IPS DF 6.9 (cell line): ENCODE measurements around the gene ARID4B.
A peak's percentile ranks its signal among the peaks of the same experiment; 100 is the strongest.

ENCODE experiments used
- DNase-seq: peaks from one replicate; pipeline ENCODE4 v3.0.0-alpha.2; 2013; ENCODE audit warnings: low read depth, low spot score
- H3K27ac ChIP-seq: one replicate; pipeline ENCODE4 v1.5.1; 2013; ENCODE audit warnings: low read length, control low read depth
- H3K27me3 ChIP-seq: 2 replicates; pipeline ENCODE4 v1.6.1; 2013; ENCODE audit warnings: mild to moderate bottlenecking, low read length; ENCODE audit not compliant: control insufficient read depth, insufficient read depth
- H3K36me3 ChIP-seq: 2 replicates; pipeline ENCODE4 v1.6.1; 2013; ENCODE audit warnings: low read length; ENCODE audit not compliant: control insufficient read depth, insufficient read depth
- H3K4me1 ChIP-seq: 2 replicates; pipeline ENCODE4 v1.6.1; 2013; ENCODE audit warnings: low read length; ENCODE audit not compliant: control insufficient read depth, insufficient read depth
- H3K4me3 ChIP-seq: 2 replicates; pipeline ENCODE4 v1.5.1; 2013; ENCODE audit warnings: mild to moderate bottlenecking, low read length
- H3K9me3 ChIP-seq: 2 replicates; pipeline ENCODE4 v1.6.1; 2013; ENCODE audit warnings: low read length, inconsistent platforms; ENCODE audit not compliant: control insufficient read depth, insufficient read depth
- WGBS: extraction: QIAGEN DNeasy Blood & Tissue Kit; methylation state at CpG from one replicate; pipeline ENCODE4 v1.1.7; 2013; ENCODE audit warnings: mixed read lengths, missing lambda C conversion rate; ENCODE audit not compliant: insufficient read length, insufficient coverage; 5-methylcytosine and 5-hydroxymethylcytosine counted together

Gene ARID4B

GRCh38 chr1:235130766-235131270 lies 197.2 kb downstream of the ARID4B start:
- peaks cover 11% of the 10 kb centered on the region; the same call in 1 of the 2 replicates for H3K36me3 ChIP-seq
- H3K27ac ChIP-seq = no peak overlapping the region
- H3K4me3 ChIP-seq = no peak overlapping the region
- H3K9me3 ChIP-seq = no peaks in the 10 kb centered on the region
- no peaks in the 10 kb centered on the region for H3K27me3 ChIP-seq
- DNase-seq = no peak
- WGBS = no CpG with 5 or more reads among the region's 7 CpGs
- no peaks in the 10 kb centered on the region for H3K4me1 ChIP-seq

GRCh38 chr1:235129774-235130570 lies 198.0 kb downstream of the ARID4B start:
- H3K4me3 ChIP-seq = no peak overlapping the region
- no peak for DNase-seq
- no peak overlapping the region for H3K27ac ChIP-seq
- no peaks in the 10 kb centered on the region for H3K9me3 ChIP-seq
- H3K27me3 ChIP-seq = no peaks in the 10 kb centered on the region
- peaks cover 8% of the 10 kb centered on the region; the same call in 1 of the 2 replicates for H3K36me3 ChIP-seq
- H3K4me1 ChIP-seq = no peaks in the 10 kb centered on the region
- WGBS = no CpG with 5 or more reads among the region's 4 CpGs

- H3K9me3 ChIP-seq = no peaks in the 10 kb centered on the region
- H3K4me3 ChIP-seq = peak within 1 kb of the TSS; percentile 85
- H3K4me1 ChIP-seq = no peaks in the 10 kb centered on the region
- H3K27ac ChIP-seq = no peak within 1 kb of the TSS
- peaks cover 3% of the 10 kb centered on the region; the same call in 1 of the 2 replicates for H3K36me3 ChIP-seq
- no CpG with 5 or more reads among the region's 67 CpGs for WGBS
- DNase-seq = peak; percentile 94
- no peaks in the 10 kb centered on the region for H3K27me3 ChIP-seq
Measured at GRCh38 chr1:235128456-235129328, 199.3 kb downstream of the ARID4B start, which contains the start of gene TOMM20. TSS of gene TOMM20 (minus strand) at chr1:235128837. CDS start at chr1:235128715, 122 bp downstream.

DNA sequence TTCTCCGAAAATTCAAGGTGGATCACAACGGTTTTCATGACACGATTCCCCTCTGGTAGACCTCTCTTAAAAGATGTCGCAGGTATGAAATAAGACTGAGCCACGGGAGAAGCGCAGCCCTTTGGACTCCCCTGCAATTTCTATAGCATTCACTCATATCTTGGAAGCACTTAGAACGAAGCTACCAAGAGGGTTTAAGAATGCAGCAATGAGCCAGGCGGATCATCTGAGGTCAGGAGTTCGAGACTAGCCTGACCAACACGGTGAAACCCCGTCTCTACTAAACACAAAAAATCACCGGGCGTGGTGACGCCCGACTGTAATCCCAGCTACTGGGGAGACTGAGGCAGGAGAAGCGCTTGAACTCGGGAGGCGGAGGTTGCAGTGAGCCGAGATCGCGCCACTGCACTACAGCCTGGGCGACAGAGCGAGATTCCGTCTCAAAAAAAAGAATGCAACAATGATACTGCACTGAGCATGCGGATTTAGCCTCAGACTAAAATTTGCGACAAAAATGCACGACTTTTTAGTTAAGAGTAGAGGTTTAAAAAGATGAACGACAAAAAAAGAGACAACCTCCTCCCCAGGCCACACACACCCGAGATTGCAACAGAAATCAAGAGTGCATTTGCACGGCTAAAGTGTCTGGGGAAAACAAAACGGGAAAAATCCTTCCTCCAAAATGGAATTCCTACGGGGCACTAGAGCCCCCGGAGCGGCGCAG lies 200.1 kb downstream of the ARID4B start:
- Histone ChIP-seq H3K27me3 (no peaks in the 10 kb centered on the region), H3K9me3 (no peaks in the 10 kb centered on the region), H3K4me3 (peak overlapping the region; percentile 85), H3K36me3 (peaks cover 3% of the 10 kb centered on the region; the same call in 1 of the 2 replicates), H3K4me1 (no peaks in the 10 kb centered on the region), H3K27ac (no peak overlapping the region)
- no peak for DNase-seq
- no CpG with 5 or more reads among the region's 35 CpGs for WGBS

DNA sequence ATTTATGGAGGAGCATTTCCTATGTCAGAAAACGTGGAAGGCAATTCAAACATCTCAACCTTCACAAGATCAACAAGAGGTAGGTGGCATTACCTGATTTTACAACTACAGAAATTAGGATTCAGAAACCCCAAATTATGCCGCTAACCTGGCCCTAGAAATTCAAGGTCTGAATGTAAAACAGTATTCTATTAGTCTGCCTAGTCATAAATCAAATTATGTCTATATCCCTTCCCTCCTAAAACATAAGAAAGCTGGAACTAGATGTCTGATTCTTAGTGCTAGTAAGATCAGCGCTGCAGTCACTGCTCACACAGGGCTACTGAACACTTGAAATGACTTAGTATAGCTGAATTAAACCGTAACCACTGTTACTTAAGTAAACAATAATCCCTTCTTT lies 200.8 kb downstream of the ARID4B start:
- DNase-seq = no peak
- Histone ChIP-seq H3K27me3 (no peaks in the 10 kb centered on the region), H3K4me1 (no peaks in the 10 kb centered on the region), H3K9me3 (no peaks in the 10 kb centered on the region), H3K27ac (no peak overlapping the region), H3K4me3 (peak overlapping the region; percentile 85; the same call in 1 of the 2 replicates), H3K36me3 (peaks cover 3% of the 10 kb centered on the region; the same call in 1 of the 2 replicates)
- no CpG with 5 or more reads among the region's 4 CpGs for WGBS

DNA sequence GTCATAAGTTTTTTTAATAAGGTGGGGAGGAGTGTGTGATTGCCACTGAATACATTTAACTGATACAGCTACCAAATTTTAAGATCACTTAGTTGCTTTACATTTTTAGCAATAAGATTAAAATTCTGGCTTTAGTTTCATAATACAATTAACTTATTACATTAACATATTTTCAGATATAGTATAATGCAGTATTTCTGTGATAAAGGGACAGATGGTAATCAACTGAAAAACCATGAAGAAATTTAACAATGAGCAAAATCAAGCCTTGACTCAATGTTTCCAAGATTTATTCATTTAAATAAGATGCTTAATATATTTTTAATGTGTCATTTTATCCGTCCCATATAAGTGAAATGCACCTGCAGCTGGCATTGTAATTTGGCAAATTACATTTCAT lies 203.3 kb downstream of the ARID4B start:
- H3K4me1 ChIP-seq = no peaks in the 10 kb centered on the region
- no peak overlapping the region for H3K27ac ChIP-seq
- DNase-seq = no peak
- H3K36me3 ChIP-seq = peaks cover 7% of the 10 kb centered on the region; the same call in 1 of the 2 replicates
- H3K9me3 ChIP-seq = no peaks in the 10 kb centered on the region
- WGBS = no CpG with 5 or more reads among the region's 1 CpG
- H3K27me3 ChIP-seq = no peaks in the 10 kb centered on the region
- H3K4me3 ChIP-seq = no peak overlapping the region

GRCh38 chr1:235124111-235124510 lies 203.9 kb downstream of the ARID4B start:
- H3K36me3 ChIP-seq = peaks cover 7% of the 10 kb centered on the region; the same call in 1 of the 2 replicates
- no CpG with 5 or more reads among the region's 9 CpGs for WGBS
- no peaks in the 10 kb centered on the region for H3K9me3 ChIP-seq
- DNase-seq = no peak
- H3K27ac ChIP-seq = no peak overlapping the region
- no peaks in the 10 kb centered on the region for H3K27me3 ChIP-seq
- no peak overlapping the region for H3K4me3 ChIP-seq
- no peaks in the 10 kb centered on the region for H3K4me1 ChIP-seq

DNA sequence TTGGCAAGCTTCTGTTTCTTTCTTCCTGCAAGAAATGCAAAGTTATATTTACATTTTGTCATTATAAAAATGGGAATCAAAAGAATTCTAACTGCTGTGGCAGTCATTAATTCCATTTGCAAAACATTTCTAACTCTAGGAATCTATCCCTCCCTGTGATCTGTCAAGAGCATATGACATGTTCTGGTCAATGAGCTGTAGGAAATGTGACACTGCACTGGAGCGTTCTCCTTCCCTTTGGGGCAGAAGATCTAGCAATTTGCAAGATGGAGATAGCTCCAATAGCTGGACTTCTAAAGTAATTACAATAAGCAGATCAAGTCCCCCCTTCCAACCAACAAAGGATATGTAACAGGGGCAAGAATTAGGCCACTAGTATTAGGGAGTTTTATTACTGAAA lies 205.6 kb downstream of the ARID4B start:
- H3K9me3 ChIP-seq = no peaks in the 10 kb centered on the region
- H3K36me3 ChIP-seq = peaks cover 20% of the 10 kb centered on the region; the same call in 1 of the 2 replicates
- H3K27me3 ChIP-seq = no peaks in the 10 kb centered on the region
- no peak for DNase-seq
- no peaks in the 10 kb centered on the region for H3K4me1 ChIP-seq
- no peak overlapping the region for H3K4me3 ChIP-seq
- no CpG with 5 or more reads among the region's 1 CpG for WGBS
- no peak overlapping the region for H3K27ac ChIP-seq
